Activated CD4-positive, alpha-beta T cell treated with anti-CD3 and anti-CD28 coated beads for 1 hour (primary cell): ENCODE measurements around the gene PTPMT1.
"Not testable (repeated sequence)": the region's sequence is repeated elsewhere in the genome, so short reads cannot be mapped to it uniquely, and the experiment has no call there.

Experiments used
- DNase-seq: peaks from one replicate; pipeline ENCODE4 v3.0.0-alpha.2; 2020

PTPMT1 gene

DNA sequence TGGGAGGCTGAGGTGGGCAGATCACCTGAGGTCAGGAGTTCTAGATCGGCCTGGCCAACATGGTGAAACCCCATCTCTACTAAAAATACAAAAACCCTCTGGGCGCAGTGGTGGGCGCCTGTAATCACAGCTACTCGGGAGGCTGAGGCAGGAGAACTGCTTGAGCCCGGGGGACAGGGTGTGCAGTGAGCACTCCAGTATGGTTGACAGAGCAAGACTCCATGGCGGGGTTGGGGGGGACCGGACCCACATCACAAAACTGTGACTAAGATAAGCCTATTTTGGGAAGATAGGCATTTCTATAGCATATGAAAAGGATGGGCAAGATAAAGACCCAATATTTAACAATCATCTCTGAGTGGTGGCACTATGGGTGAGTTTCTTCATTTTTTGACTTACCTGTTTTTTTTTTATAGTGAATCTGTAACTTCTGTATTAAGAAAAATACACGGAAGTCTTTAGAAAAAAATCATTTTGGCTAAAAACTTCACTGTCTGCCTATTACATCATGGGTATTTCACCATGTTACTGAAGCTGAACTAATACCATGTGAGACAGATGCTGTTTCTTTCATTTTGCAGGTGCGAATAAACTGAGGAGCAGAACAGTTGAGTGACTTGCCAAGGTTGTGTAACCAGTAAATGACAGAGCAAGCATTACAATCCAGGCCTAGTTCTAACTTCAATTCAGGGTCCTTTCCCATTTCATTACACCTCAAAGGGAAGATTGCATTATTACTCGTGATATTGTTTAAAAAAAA lies 14.9 kb upstream of the PTPMT1 start:
- no peak for DNase-seq

GRCh38 chr11:47551086-47551485 lies 14.3 kb upstream of the PTPMT1 start:
- DNase-seq, result no peak

GRCh38 chr11:47552056-47552565 lies 13.3 kb upstream of the PTPMT1 start:
- no peak for DNase-seq

DNA sequence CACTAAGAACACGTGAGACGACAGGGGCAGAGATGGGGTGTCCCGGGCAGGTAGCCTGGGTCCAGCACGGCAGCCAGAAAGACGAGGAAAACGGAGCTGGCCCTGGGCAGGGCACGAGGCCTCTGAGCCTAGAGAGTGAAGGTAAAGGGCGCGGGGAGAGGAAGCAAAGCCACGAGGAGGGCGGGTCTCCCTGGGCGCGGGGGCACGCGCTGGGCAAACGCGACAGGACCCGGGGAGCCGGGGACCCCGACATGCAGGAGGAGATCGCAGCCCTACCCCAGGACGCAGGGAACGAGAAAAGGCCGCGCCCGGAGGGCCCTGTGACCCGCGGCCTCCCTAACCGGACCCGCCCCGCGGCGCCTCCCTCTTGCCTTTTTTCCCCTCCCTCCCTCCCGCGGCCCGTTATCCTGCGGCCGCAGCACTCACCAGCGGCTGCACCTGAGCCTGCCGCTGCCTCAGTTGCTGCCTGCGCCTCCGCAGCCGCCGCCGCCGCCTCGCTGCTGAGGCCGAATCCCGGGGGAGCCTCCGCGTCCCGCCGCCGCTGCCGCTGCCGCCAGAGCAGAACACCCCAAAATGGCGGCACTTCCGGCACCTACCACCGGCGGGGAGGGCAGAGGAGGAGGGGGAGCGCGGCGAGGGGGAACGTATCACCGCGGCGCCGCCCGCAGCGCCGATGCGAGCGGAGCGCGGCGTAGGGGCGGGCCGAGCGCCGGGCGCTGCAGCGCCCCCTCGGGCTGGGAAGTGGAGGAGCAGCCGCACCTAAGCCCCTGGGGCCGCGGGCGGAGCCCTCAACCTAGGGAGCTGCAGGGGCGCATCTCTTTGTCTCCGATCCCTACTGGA lies 12.6 kb upstream of the PTPMT1 start, which contains the start of gene CELF1:
CELF1 (minus strand) TSS at position 567 of the 840 bp plus-strand sequence. CDS start 53,609 bp downstream, outside the sequence.
- peak; percentile 86 for DNase-seq

GRCh38 chr11:47553406-47553743 lies 12.0 kb upstream of the PTPMT1 start:
- DNase-seq, result no peak

- not testable (repeated sequence) for DNase-seq
Measured at GRCh38 chr11:47557004-47557403, 8.4 kb upstream of the PTPMT1 start.

DNA sequence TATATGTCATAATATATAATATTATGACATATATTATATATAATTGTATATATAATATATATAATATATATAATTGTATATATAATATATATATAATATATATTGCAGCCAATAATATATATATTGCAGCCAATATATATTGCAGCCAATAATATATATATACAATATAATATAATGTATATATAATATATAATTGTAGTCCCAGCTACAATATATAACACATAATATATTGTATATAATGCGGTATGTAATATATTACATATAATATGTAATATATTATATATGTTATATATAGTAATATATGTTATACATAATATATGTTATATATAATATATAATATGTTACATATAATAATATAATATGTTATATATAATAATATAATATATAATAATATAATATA lies 6.7 kb upstream of the PTPMT1 start:
- DNase-seq, result no peak

DNA sequence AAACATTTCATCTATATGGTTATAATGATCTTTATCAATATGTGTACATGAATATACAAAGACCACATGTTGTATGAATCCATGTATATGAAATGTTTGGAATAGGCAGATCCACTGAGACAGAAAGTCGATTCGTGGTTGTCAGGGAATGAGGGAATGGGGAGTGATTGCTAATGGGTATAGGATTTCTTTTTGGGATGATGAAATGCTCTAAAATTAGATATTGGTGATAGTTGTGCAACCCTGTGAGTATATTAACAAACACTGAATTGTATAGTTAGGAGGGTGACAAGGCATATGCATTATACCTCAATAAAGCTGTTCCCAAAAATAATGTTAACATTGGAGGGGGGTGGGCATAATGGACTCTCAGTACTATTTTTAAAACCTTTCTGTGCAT lies 5.0 kb upstream of the PTPMT1 start:
- DNase-seq, result no peak

GRCh38 chr11:47562393-47562792 lies 3.0 kb upstream of the PTPMT1 start:
- not testable (repeated sequence) for DNase-seq

GRCh38 chr11:47564366-47564765 lies 1.0 kb upstream of the PTPMT1 start:
- not testable (repeated sequence) for DNase-seq

DNA sequence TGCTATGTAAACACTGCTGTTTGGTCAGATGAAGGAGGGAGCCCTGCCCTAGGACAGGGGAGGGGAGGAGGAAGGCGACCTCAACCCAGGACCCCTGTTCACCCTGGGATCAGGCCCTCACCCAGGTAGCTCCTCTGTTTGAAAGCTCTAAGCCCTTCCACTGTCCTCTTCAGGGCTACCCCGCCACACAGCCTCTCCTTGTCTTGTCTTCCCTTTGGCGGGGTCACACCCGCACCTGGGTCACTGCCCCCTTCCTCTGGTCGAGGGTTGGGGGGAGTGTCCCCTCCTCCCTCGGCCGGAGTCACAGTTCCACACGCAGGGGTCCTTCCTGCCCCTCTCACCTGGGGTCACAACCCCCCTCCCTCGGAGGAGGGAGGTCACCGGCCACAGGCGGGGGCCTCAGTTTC lies 463 bp upstream of the PTPMT1 start:
- no peak for DNase-seq

- DNase-seq, result no peak
Measured at GRCh38 chr11:47566149-47566698, 825 bp downstream of the PTPMT1 start.

DNA sequence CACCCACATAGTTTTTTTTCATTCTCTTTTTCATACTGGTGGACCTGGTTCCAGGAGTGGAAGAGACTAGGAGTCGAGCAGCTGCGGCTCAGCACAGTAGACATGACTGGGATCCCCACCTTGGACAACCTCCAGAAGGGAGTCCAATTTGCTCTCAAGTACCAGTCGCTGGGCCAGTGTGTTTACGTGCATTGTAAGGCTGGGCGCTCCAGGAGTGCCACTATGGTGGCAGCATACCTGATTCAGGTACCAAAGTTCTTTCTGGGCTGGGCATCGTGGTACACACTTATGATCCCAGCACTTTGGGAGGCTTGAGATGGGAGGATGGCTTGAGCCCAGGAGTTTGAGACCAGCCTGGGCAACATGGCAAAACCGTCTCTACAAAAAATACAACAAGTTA lies 4.2 kb downstream of the PTPMT1 start:
- DNase-seq, result no peak

DNA sequence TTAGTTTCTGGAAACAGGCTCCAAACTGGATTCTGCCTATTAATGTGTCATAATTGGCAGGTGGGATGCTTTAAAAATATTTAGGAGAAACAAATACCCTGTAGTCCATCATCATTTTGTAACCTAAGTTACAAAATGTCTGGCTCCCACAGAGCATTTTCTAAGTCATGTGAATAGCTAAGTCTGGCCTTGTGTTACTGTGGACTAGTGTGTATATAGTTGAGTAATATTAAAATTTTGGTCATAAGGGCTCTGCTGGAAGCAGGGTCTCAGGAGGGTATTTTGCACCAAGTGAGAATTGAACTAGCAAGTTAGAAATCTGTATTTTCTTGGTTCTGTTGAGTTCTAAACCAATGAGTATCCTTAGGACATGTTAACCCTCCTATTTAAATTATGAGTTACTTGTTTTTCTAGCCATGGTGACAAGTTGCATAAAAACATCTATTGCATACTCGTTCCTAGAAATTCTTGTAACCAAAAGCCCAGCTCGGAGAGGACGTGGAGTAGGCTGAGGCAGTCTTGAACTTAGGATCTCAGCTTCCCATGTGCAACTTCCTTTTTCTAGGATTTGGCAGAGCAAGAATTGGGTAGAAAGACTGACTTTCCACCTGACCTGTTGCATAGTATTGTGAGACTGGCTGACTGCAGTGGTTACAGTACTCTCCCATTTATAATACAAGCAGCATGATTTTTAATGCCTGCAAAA lies 5.4 kb downstream of the PTPMT1 start:
- no peak for DNase-seq

DNA sequence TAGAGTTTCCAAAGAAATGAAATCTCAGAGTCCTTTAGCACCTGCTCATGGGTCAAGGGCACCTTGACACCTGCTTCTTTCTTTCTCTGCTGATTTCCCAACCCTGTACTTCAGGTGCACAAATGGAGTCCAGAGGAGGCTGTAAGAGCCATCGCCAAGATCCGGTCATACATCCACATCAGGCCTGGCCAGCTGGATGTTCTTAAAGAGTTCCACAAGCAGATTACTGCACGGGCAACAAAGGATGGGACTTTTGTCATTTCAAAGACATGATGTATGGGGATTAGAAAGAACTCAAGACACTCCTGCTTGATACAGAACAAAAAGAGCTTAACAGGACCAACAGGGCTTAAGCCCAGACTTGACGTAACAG lies 5.9 kb downstream of the PTPMT1 start:
- DNase-seq, result no peak

DNA sequence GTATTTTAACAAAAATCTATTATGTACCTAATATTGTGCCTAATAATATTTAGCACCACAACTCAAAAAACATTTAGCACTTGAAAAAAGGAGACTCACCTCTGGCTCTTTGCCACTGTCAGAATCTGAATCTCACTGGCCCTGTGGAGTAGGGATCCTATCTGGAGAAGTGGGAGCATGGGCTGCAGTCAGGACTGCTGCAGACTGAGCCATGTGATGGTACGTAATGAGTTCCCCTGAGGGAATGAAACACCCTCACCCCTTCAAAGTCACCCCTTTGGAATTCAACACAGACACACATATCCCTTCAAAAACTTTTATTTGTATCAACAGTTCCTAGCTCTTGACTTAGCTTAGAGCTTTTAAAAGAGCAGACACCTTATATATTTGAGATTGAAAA lies 6.5 kb downstream of the PTPMT1 start:
- DNase-seq, result no peak

- no peak for DNase-seq
Measured at GRCh38 chr11:47572715-47573255, 7.4 kb downstream of the PTPMT1 start.

- no peak for DNase-seq
Measured at GRCh38 chr11:47573321-47573720, 7.9 kb downstream of the PTPMT1 start.

- DNase-seq, result no peak
Measured at GRCh38 chr11:47577460-47578041, 12.2 kb downstream of the PTPMT1 start.

GRCh38 chr11:47578524-47579494 lies 13.4 kb downstream of the PTPMT1 start, which contains the start of the genes KBTBD4 and NDUFS3:
TSS of gene KBTBD4 (minus strand) at chr11:47578970. CDS start at chr11:47578951, 19 bp downstream.
TSS of gene NDUFS3 (plus strand) at chr11:47579074. CDS start at chr11:47579092, 18 bp downstream.
- DNase-seq, result peak; percentile 84

GRCh38 chr11:47583844-47584243 lies 18.4 kb downstream of the PTPMT1 start:
- DNase-seq, result no peak
